ENCODE measurements around the gene SH2D3A. TPM values are rescaled to one million over a fixed set of nuclear protein-coding genes. Genes with fewer than 3 reads are reported as not detected.
A peak's percentile ranks its signal among the peaks of the same experiment; 100 is the strongest.

SH2D3A gene
- polyA plus RNA-seq, 3 donors: 0.11 TPM; not detected in 2

DNA sequence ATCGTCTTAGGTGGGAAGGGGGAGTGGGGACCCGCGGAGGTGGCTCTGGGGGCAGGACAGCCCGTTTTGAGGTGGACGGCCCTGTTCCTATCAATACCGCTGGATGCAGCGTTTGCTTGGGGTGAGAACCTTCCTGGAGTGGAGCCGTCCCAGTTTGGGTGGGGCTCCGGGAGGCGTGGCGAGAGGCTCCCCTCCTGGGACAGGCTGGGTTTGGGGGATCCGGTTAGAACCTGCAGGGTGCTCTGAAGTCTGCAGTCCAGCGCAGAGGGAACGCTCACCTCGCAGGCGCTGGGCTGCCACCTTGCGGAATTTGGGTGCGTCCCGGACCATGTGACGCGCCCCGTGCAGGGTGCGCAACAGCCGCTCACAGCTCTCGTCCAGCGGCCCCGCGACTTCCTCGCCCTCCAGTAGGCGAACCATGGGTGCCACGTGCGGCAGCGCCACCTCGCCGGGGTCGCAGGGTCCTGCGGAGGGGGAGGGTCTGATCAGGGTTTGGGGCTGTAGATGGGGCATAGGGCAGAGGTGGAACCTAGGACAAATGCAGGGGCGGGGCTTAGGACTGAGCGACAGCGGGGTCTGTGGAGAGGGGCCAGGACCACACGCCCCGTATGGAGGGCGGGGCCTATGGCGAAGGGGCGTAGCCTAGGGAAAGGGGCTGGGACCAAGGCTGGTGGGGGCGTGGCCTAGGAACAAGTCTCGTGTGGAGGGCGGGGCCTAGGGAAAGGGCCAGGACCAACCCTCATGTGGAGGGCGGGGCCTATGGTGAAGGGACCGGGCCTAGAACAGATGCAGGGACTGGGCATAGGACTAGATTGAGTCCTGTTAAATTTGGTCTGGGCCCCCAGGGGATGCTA lies 13.8 kb downstream of the SH2D3A start:
- Mint-ChIP-seq H3K4me3 (peak overlapping the region; percentile 76 to 87), H3K9me3 (no peaks in the 10 kb centered on the region), H3K27ac (peak overlapping the region; percentile 85 to 93 (median 88)), H3K27me3 (ENCODE audit: low read depth in 3 of 3) (peaks cover 2 to 14% (median 11%) of the 10 kb centered on the region in 3 donors), H3K4me1 (peaks cover 13% of the 10 kb centered on the region), H3K36me3 (no peaks in the 10 kb centered on the region)
- H3K27ac ChIP-seq (ENCODE audit: low read depth in 1 of 2, low read length in 2 of 2): peak overlapping the region; percentile 61 to 73
- peak overlapping the region; percentile 53 for H3K9ac ChIP-seq (ENCODE audit: insufficient read depth, low read length, poor library complexity, severe bottlenecking)
- WGBS (ENCODE audit: insufficient coverage): 1% methylated on average over 43 of the region's 50 CpGs
- H2AFZ ChIP-seq (ENCODE audit: insufficient read depth, low read depth, low read length, poor library complexity, severe bottlenecking): peak overlapping the region; percentile 75
- H3K4me1 ChIP-seq (ENCODE audit: control insufficient read depth in 1 of 2, insufficient read depth in 2 of 2, low read length in 2 of 2): peaks cover 13 to 19% of the 10 kb centered on the region in 2 donors
- intact Hi-C loops (cut with micrococcal nuclease): no loop called here
- H3K4me2 ChIP-seq (replicated peaks; ENCODE audit: extremely low read depth, low read length, poor library complexity, severe bottlenecking): peak overlapping the region; percentile 78
- DNase-seq: peak; percentile 81 to 89 (median 84)
- H3K36me3 ChIP-seq (replicated peaks in 1 of 2; ENCODE audit: control insufficient read depth in 1 of 2, insufficient read depth in 2 of 2, low read length in 2 of 2): no peaks in the 10 kb centered on the region
- H3K9me3 ChIP-seq (replicated peaks in 1 of 2; ENCODE audit: control insufficient read depth in 1 of 2, insufficient read depth in 1 of 2, low read length in 2 of 2): no peaks in the 10 kb centered on the region
- no peaks in the 10 kb centered on the region for H3K79me2 ChIP-seq (ENCODE audit: insufficient read depth, low read length)
- TF ChIP-seq, protein P1, sequence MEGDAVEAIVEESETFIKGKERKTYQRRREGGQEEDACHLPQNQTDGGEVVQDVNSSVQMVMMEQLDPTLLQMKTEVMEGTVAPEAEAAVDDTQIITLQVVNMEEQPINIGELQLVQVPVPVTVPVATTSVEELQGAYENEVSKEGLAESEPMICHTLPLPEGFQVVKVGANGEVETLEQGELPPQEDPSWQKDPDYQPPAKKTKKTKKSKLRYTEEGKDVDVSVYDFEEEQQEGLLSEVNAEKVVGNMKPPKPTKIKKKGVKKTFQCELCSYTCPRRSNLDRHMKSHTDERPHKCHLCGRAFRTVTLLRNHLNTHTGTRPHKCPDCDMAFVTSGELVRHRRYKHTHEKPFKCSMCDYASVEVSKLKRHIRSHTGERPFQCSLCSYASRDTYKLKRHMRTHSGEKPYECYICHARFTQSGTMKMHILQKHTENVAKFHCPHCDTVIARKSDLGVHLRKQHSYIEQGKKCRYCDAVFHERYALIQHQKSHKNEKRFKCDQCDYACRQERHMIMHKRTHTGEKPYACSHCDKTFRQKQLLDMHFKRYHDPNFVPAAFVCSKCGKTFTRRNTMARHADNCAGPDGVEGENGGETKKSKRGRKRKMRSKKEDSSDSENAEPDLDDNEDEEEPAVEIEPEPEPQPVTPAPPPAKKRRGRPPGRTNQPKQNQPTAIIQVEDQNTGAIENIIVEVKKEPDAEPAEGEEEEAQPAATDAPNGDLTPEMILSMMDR (IDR thresholded peaks at IDR 0.05): peak; percentile 70
- no peaks in the 10 kb centered on the region for H3K27me3 ChIP-seq (ENCODE audit: control insufficient read depth in 2 of 2, insufficient read depth in 2 of 2, low read length in 2 of 2)
- no peaks in the 10 kb centered on the region for H4K20me1 ChIP-seq (ENCODE audit: insufficient read depth, low read length)
- peak overlapping the region; percentile 2 to 73 (median 35) for H3K4me3 ChIP-seq (replicated peaks in 1 of 3; ENCODE audit: low read depth in 2 of 3, low read length in 3 of 3)

DNA sequence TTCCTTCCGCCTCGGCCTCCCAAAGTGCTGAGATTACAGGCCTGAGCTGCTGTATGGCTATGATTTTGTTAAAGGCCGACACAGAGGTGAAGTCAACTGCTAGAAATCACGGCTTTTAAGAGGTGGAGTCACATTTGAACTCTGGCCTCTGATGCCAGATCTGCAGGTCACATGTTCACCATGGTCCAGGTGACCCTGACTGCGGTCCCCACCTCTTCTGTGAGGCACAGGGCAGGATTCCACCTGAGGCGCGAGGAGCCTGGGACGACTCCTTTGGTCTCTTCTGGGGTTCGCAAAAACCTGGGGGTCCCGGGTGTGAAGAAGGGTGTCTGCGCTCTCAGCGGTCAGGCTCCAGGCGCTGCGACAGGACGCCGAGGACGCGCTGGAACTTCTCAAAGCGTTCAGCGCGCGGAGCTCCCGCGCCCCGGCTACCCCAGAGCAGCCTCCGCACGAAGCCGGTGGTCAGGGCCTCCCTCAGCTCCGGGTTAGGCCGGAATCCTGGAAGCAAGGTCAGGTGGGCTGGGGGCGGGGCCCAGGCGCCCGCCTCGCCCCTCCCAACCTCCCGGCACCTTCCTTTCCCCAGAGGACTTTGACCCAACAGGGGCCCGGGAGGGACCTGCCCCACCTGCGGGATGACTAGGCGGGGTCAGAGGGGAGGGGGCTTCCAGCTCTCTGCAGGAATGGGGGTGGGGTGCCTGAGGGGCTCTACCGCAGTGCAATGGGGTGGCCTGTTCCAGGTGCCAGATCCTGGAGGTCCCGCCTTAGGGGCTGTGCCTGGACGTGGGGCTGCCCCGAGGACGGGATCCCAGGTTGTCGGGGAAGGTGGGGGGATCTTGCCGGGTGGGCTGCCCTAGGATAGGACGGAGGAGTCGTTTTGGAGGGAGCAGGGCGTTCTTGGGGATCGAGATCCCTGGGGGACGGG lies 14.7 kb downstream of the SH2D3A start:
- Histone ChIP-seq H3K4me2 (replicated peaks; ENCODE audit: extremely low read depth, low read length, poor library complexity, severe bottlenecking) (peak overlapping the region; percentile 78), H3K27me3 (ENCODE audit: control insufficient read depth in 2 of 2, insufficient read depth in 2 of 2, low read length in 2 of 2) (no peaks in the 10 kb centered on the region), H4K20me1 (ENCODE audit: insufficient read depth, low read length) (no peaks in the 10 kb centered on the region), H3K27ac (ENCODE audit: low read depth in 1 of 2, low read length in 2 of 2) (no peak overlapping the region), H3K9me3 (replicated peaks in 1 of 2; ENCODE audit: control insufficient read depth in 1 of 2, insufficient read depth in 1 of 2, low read length in 2 of 2) (no peaks in the 10 kb centered on the region), H2AFZ (ENCODE audit: insufficient read depth, low read depth, low read length, poor library complexity, severe bottlenecking) (peak overlapping the region; percentile 75), H3K79me2 (ENCODE audit: insufficient read depth, low read length) (no peaks in the 10 kb centered on the region), H3K36me3 (replicated peaks in 1 of 2; ENCODE audit: control insufficient read depth in 1 of 2, insufficient read depth in 2 of 2, low read length in 2 of 2) (no peaks in the 10 kb centered on the region), H3K9ac (ENCODE audit: insufficient read depth, low read length, poor library complexity, severe bottlenecking) (peak overlapping the region; percentile 53), H3K4me1 (ENCODE audit: control insufficient read depth in 1 of 2, insufficient read depth in 2 of 2, low read length in 2 of 2) (peaks cover 13 to 19% of the 10 kb centered on the region in 2 donors), H3K4me3 (replicated peaks in 1 of 3; ENCODE audit: low read depth in 2 of 3, low read length in 3 of 3) (peak overlapping the region in 1 of 3 experiments; percentile 73)
- Mint-ChIP-seq H3K4me1 (peaks cover 13% of the 10 kb centered on the region), H3K27me3 (ENCODE audit: low read depth in 3 of 3) (peaks cover 2 to 13% (median 11%) of the 10 kb centered on the region in 3 donors), H3K4me3 (peak overlapping the region; percentile 76 to 87), H3K36me3 (no peaks in the 10 kb centered on the region), H3K27ac (peak overlapping the region in 3 of 7 donors; percentile 86 to 93 (median 92)), H3K9me3 (no peaks in the 10 kb centered on the region)
- no peak for DNase-seq
- intact Hi-C loops (cut with micrococcal nuclease): no loop called here
- TF ChIP-seq, protein P1 (IDR thresholded peaks at IDR 0.05): no peak
- 82% methylated on average over 40 of the region's 50 CpGs for WGBS (ENCODE audit: insufficient coverage)

All from CD14-positive monocyte (primary cell).